Subcutaneous abdominal adipose tissue (tissue), 5 donors: Measurements from ENCODE around the gene IGFBP5.

Source experiments
- H3K27ac ChIP-seq: one replicate; pipeline ENCODE4 v1.7.0; 2013; ENCODE audit warnings: low read depth, mild to moderate bottlenecking, inconsistent platforms, low read length, moderate library complexity
- H3K27me3 ChIP-seq, 5 donors: one replicate each; pipeline ENCODE4 v1.7.0; 2013; ENCODE audit warnings: low read length in 5 of 5, inconsistent platforms in 1 of 5; ENCODE audit not compliant: control insufficient read depth in 5 of 5, insufficient read depth in 4 of 5
- H3K36me3 ChIP-seq, 5 donors: one replicate each; pipeline ENCODE4 v1.7.0; 2013; ENCODE audit warnings: low read length in 5 of 5; ENCODE audit not compliant: control insufficient read depth in 5 of 5, insufficient read depth in 5 of 5
- H3K4me1 ChIP-seq, 5 donors: one replicate each; pipeline ENCODE4 v1.7.0; 2013; ENCODE audit warnings: low read length in 5 of 5, mild to moderate bottlenecking in 3 of 5, moderate library complexity in 1 of 5; ENCODE audit not compliant: control insufficient read depth in 5 of 5, insufficient read depth in 5 of 5
- H3K4me3 ChIP-seq, 5 donors: one replicate each; pipeline ENCODE4 v1.7.0; 2013; ENCODE audit warnings: low read length in 5 of 5, low read depth in 1 of 5
- H3K9ac ChIP-seq, 5 donors: one replicate each; pipeline ENCODE4 v1.7.0; 2013; ENCODE audit warnings: low read length in 5 of 5, mild to moderate bottlenecking in 4 of 5, moderate library complexity in 3 of 5
- H3K9me3 ChIP-seq, 5 donors: one replicate each; pipeline ENCODE4 v1.7.0; 2013; ENCODE audit warnings: low read length in 5 of 5; ENCODE audit not compliant: control insufficient read depth in 5 of 5
- donor health status: healthy.
- donor health status: healthy.
- donor health status: healthy.
- donor health status: healthy.
- donor health status: healthy.

The IGFBP5 gene

DNA sequence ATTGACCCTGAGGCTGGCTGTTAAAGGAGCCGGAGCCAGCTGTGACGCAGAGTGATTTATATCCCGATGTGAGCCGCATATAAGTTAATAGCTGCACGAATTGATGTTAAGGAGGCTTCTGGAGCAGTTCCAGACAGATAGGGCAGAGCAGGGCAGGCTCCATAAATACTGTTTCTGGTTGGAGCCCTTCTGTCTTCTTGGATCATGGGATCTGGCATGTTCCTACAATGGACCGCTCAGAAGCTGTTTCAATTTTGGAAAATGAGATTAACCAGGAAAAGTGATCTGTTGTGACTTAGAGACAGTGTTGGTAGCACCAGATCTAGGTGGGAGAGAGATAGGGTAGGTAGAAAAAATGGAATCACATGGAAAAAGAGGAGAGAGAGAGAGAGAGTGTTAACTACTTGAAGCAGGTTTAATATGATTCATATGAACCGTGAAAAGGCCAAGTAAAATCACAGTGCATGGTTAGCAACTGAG, 4.8 kb upstream of the IGFBP5 start:
- no peak overlapping the region for H3K9ac ChIP-seq
- H3K27ac ChIP-seq: no peak overlapping the region
- H3K9me3 ChIP-seq: no peaks in the 10 kb centered on the region
- peaks cover 0 to 9% (median 0%) of the 10 kb centered on the region in 5 donors for H3K27me3 ChIP-seq
- H3K4me1 ChIP-seq: peaks cover 8 to 36% (median 22%) of the 10 kb centered on the region in 5 donors
- no peaks in the 10 kb centered on the region for H3K36me3 ChIP-seq
- no peak overlapping the region for H3K4me3 ChIP-seq

DNA sequence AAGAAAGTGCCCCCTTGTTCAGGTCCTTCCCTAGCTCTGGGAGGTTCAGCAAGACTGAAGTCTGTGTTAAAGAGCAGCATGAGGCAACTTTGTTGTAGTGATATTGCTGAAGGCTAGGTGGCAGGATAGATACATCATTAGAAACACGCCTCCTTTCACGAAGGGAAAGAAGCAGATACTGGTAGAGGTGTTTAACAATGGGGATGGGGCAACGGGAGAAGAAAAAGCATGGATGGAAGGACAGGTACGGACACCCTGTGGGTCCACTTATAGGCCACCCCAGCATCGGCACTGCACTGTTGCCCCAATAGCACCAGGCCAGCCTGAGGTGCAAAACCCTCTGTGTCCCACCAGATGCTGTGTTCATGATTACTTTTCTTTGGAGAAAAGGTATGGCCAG, 3.5 kb upstream of the IGFBP5 start:
- Histone ChIP-seq H3K36me3 (no peaks in the 10 kb centered on the region), H3K27ac (no peak overlapping the region), H3K9me3 (no peaks in the 10 kb centered on the region), H3K4me1 (peaks cover 8 to 48% (median 34%) of the 10 kb centered on the region in 5 donors), H3K4me3 (no peak overlapping the region), H3K9ac (no peak overlapping the region), H3K27me3 (peaks cover 0 to 18% (median 4%) of the 10 kb centered on the region in 5 donors)

DNA sequence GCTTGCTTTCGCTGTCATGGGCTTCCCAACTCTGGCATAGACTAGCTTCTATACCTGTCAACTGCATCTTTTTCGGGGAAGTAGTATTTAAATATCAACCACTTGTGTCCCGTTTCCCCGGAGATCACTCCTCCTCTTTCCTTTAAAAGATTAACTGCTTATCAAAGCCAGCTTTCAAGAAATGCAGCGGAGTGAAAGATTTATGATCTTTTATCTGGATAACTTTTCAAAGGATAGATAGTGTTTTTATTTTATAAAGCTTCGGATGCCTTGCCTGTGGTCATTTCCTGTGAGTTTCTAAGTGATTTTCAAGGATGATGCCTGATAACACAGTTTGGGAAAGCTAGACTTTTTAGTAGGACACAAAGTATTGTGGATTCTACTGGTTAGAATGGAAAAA, 2.9 kb upstream of the IGFBP5 start:
- Histone ChIP-seq H3K9me3 (no peaks in the 10 kb centered on the region), H3K4me1 (peaks cover 8 to 52% (median 38%) of the 10 kb centered on the region in 5 donors), H3K9ac (no peak overlapping the region), H3K36me3 (no peaks in the 10 kb centered on the region), H3K27me3 (peaks cover 0 to 18% (median 4%) of the 10 kb centered on the region in 5 donors), H3K4me3 (no peak overlapping the region), H3K27ac (no peak overlapping the region)

DNA sequence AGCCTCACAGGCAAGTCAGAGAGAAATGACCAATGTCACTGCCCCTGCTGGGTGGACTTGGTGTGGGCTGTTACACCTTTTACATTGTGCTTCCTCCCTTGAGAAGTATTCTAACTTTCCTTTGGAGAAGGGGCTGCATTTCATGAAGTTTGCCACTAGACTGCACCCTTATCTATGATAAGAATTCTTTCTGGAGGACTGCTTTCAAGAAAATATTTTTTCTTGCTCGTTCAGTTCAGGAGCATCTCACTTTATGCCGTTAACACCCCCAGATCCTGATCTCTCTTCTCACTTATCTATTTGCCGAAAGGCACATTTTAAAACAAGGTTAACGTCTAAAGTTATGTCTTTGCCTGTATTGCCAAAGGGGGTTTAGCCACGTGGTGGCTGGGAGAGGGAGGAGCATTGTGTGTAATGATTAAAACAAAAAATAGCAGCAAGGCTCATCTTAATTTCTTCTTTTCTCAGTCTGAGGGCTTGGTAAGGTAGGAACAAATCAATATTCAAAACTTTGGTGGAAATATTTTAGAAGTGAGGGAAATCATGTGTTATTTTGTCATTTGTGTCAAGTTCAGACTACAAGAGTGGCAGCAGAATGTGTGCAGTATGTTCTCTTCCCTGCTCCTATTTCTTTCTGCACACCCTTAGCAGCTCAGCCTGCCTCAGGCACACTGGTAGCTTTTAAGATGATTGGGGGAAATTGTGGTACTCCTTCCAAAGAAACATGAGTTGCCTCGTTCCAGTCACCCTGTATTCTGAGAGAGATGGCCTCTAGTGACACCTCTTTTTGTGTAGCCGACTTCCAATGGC, 1.6 kb upstream of the IGFBP5 start:
- H3K9me3 ChIP-seq: no peaks in the 10 kb centered on the region
- H3K27me3 ChIP-seq: peaks cover 0 to 18% (median 4%) of the 10 kb centered on the region in 5 donors
- H3K4me3 ChIP-seq: no peak overlapping the region
- H3K9ac ChIP-seq: no peak overlapping the region
- H3K36me3 ChIP-seq: no peaks in the 10 kb centered on the region
- H3K27ac ChIP-seq: no peak overlapping the region
- peaks cover 11 to 64% (median 49%) of the 10 kb centered on the region in 5 donors for H3K4me1 ChIP-seq

DNA sequence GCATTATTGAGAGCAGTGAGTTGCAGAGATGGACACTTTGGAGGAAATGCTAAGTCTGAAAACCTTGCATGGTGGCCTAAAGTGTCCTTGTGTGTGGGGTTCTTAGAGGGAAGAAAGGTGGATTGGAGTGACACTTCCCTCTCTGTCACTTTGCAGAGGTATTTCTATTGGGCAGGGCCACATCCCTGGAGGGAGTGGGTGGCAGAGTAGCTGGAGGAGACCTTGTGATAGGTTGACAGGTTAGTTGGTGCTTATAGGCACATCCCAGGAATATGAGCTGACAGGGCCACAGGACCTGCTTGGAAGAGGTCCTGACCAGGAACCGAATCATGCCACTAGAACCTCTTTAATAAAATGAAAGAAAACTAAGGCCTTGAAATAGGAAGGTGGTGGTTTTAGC, 972 bp upstream of the IGFBP5 start:
- Histone ChIP-seq H3K4me1 (peaks cover 13 to 68% (median 53%) of the 10 kb centered on the region in 5 donors), H3K27ac (no peak overlapping the region), H3K9ac (no peak overlapping the region)

DNA sequence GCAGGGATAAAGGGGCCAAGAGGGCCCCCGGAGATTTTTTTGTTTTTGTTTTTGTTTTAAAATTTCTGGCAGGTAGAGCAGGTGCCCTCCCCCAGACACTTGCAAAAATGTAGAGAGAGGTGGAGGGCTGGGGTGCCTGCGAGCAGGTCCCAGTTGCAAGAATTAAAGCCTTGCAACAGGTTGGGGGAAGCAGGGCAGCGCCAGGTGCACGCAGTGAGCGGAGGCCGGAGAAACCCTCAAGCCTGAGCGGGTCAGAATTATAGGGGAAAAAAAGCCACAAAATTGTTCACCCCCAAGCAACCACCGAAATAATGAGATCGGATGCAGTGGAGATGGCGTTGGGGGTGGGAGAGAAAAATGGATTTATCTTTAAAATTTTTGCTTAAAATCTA, 527 bp downstream of the IGFBP5 start:
- Histone ChIP-seq H3K27me3 (peaks cover 0 to 21% (median 4%) of the 10 kb centered on the region in 5 donors), H3K9me3 (no peaks in the 10 kb centered on the region), H3K4me3 (peak overlapping the region; percentile 58 to 88 (median 71)), H3K36me3 (no peaks in the 10 kb centered on the region), H3K9ac (peak overlapping the region in 3 of 5 donors; percentile 44 to 58 (median 45)), H3K27ac (peak overlapping the region; percentile 50), H3K4me1 (peaks cover 7 to 65% (median 48%) of the 10 kb centered on the region in 5 donors)

More for the DNA sequence above, 972 bp upstream of the IGFBP5 start:
- H3K4me3 ChIP-seq: no peak overlapping the region
- no peaks in the 10 kb centered on the region for H3K36me3 ChIP-seq
- peaks cover 0 to 19% (median 4%) of the 10 kb centered on the region in 5 donors for H3K27me3 ChIP-seq
- no peaks in the 10 kb centered on the region for H3K9me3 ChIP-seq

DNA sequence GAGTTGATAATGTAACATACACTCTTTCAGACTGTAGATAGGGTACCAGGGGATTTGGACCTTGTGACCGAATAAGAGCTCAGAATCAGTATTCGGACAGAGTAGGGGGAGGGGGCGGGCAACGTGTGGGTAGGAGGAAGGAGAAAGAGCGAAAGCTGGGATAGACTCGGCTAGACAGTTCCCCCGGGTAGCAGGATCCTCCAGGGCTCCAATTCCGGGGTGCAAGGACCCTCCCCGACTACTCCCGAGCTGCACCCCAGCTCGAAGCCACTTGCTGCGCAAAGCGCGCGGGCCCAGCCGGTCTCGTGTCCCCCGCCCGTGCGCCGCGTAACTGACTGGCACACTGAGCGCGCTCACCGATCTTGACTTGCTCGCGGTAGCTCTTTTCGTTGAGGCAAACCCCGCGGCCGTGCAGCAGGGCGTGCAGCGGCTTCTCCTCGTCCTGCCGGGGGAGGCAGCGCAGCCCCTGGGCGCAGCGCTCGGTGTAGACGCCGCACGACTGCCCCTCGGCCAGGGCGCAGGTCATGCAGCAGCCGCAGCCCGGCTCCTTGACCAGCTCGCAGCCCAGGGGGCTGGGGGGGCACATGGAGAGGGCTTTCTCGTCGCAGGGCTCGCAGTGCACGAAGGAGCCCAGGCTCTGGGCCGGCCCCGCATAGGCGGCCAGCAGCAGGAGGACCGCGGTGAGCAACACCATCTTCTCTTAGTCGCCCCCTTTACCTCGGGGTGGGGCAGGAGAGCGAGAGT, 1.1 kb downstream of the IGFBP5 start:
- peak overlapping the region in 4 of 5 donors; percentile 20 to 58 (median 44) for H3K9ac ChIP-seq
- H3K4me1 ChIP-seq: peaks cover 11 to 68% (median 53%) of the 10 kb centered on the region in 5 donors
- peaks cover 0 to 4% (median 0%) of the 10 kb centered on the region in 5 donors for H3K36me3 ChIP-seq
- peaks cover 0 to 21% (median 5%) of the 10 kb centered on the region in 5 donors for H3K27me3 ChIP-seq
- peak overlapping the region; percentile 60 to 88 (median 75) for H3K4me3 ChIP-seq
- peak overlapping the region; percentile 50 for H3K27ac ChIP-seq
- no peaks in the 10 kb centered on the region for H3K9me3 ChIP-seq

DNA sequence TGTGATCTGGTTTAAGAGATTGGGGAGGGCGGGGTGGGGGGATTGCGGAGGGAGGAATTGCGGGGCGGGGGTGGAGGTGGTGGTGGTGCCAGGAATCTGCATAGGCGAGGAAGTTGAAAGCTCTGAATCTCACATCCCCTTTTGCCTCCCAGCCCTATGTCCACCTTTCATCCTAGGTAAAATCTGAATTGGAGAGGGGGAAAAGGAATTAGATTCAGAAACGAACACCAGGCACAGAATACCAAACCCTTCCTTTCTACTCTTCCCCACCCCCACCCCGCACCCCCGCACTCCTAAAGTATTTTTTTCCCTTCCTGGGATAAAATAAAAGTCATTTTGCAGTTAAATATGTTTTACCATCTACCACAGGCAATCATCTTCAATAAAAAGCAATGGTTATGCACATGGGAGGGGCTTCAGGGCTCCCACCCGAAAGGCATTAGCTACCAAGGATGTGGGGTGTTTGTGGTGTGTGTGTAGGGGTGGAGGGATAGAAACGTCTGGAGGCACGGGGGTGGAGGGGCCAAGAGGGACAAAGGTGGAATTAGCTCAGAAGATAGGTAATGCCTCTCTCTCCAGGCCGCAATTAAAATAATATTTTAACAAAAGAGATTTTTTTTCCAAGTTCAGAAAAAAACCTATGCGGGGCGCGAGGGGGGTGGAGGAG, 1.8 kb downstream of the IGFBP5 start:
- no peaks in the 10 kb centered on the region for H3K9me3 ChIP-seq
- H3K4me3 ChIP-seq: peak overlapping the region; percentile 60 to 88 (median 75)
- peak overlapping the region; percentile 50 for H3K27ac ChIP-seq
- peaks cover 0 to 21% (median 7%) of the 10 kb centered on the region in 5 donors for H3K27me3 ChIP-seq
- peaks cover 11 to 74% (median 60%) of the 10 kb centered on the region in 5 donors for H3K4me1 ChIP-seq
- peak overlapping the region in 3 of 5 donors; percentile 20 to 58 (median 26) for H3K9ac ChIP-seq
- peaks cover 0 to 7% (median 0%) of the 10 kb centered on the region in 5 donors for H3K36me3 ChIP-seq

DNA sequence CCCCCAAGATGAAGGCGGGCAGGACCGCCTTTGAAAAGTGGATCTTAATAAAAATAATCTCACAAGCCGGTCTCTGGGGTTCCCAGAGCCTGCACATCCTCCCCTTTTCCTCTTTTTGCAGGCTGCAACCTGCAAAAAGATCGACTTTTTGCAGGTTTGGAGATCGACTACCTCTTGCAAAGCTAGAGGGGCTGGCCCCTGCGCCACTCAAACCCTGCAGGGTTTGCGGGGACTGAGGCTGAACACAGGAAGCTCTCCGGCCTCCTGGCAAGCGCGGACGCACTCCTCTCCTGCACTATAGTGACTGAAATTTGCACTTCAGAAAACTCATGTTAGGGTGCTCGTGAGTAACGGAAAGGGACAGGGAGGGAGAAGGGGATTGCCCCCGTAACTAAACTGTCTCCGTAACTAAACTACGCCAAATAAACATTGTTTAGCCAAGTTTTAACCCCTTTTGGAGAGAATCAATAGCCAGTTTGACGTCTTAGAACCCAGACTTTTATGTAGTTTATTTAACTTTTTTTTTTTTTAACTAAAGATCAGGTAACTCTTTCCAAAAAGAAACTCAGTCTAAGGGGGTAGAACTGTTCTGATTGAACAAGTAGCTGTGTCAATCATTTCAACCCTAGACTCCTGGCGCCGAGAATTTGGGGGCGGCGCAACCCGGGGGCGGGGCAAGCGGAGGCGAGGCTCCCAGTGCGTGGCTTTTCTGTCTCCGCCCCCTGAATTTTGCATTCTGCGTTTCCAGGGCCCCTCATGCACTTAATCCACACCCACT, 2.5 kb downstream of the IGFBP5 start:
- Histone ChIP-seq H3K4me1 (peaks cover 11 to 74% (median 63%) of the 10 kb centered on the region in 5 donors), H3K27me3 (peaks cover 0 to 21% (median 7%) of the 10 kb centered on the region in 5 donors), H3K9me3 (no peaks in the 10 kb centered on the region), H3K36me3 (peaks cover 0 to 7% (median 0%) of the 10 kb centered on the region in 5 donors), H3K27ac (peak overlapping the region; percentile 70), H3K4me3 (peak overlapping the region; percentile 60 to 80 (median 80)), H3K9ac (peak overlapping the region in 3 of 5 donors; percentile 42 to 73 (median 71))
